Measurements from ENCODE around the gene PAK2. TPM values are rescaled to one million over a fixed set of nuclear protein-coding genes. Genes with fewer than 3 reads are reported as not detected.

PAK2 gene
- polyA plus RNA-seq, 1 of the 3 experiments (the other 2 are of a cell fraction), result 27.9 TPM

- TF ChIP-seq CTCF (IDR thresholded peaks at IDR 0.05) (no peak), FOXM1 (IDR thresholded peaks at IDR 0.05; ENCODE audit: low read depth) (no peak), RXRA (IDR thresholded peaks at IDR 0.05; ENCODE audit: borderline replicate concordance, low read depth) (no peak), NFIC (IDR thresholded peaks at IDR 0.05; ENCODE audit: borderline replicate concordance) (no peak), TEAD4 (IDR thresholded peaks at IDR 0.05; ENCODE audit: borderline replicate concordance, insufficient read depth) (no peak), RFX5 (IDR thresholded peaks at IDR 0.05; ENCODE audit: low read length) (no peak)
Measured at GRCh38 chr3:196771067-196771466, 31.4 kb downstream of the PAK2 start (continued).

- Histone ChIP-seq H3K27me3 (ENCODE audit: insufficient read depth) (no peaks in the 10 kb centered on the region), H3K4me2 (no peak overlapping the region), H3K9ac (no peak overlapping the region), H3K4me1 (ENCODE audit: control insufficient read depth in 1 of 2, insufficient read depth in 2 of 2, low read depth in 1 of 2, low read length in 1 of 2) (peaks cover 0 to 38% of the 10 kb centered on the region in 2 experiments; a peak in 1 of 4 replicates), H3F3A (replicated peaks; ENCODE audit: insufficient read depth) (peaks cover 28% of the 10 kb centered on the region), H3K27ac (ENCODE audit: low read depth in 2 of 2, low read length in 1 of 2) (no peak overlapping the region), H3K9me3 (no peaks in the 10 kb centered on the region), H2AFZ (ENCODE audit: low read depth) (no peak overlapping the region), H3K36me3 (replicated peaks in 1 of 2; ENCODE audit: control insufficient read depth in 1 of 2, insufficient read depth in 2 of 2, low read length in 1 of 2) (peaks cover 0 to 9% of the 10 kb centered on the region in 2 experiments), H3K9me2 (no peaks in the 10 kb centered on the region), H4K20me1 (ENCODE audit: insufficient read depth) (peaks cover 66% of the 10 kb centered on the region), H3K4me3 (ENCODE audit: low read depth in 2 of 2, low read length in 1 of 2) (no peak overlapping the region), H3K79me2 (ENCODE audit: insufficient read depth) (peaks cover 97% of the 10 kb centered on the region)
- DNase-seq, result no peak
- ChIA-PET POLR2A (no interaction called here), CTCF (interaction anchor here (1.1 kb wide), 1 partner anchor 96 kb away, joined by 3 read pairs; the partner anchor contains the start of gene SENP5)
- TF ChIP-seq EP300 (IDR thresholded peaks at IDR 0.05; ENCODE audit: borderline replicate concordance in 1 of 2, low read depth in 1 of 2, low read length in 1 of 2), result no peak
- TF ChIP-seq FOXJ3 (CRISPR knock-in tag; IDR thresholded peaks at IDR 0.05), result no peak
- no peak for TF ChIP-seq NRF1 (IDR thresholded peaks at IDR 0.05; ENCODE audit: low read depth, low read length)
- no peak for TF ChIP-seq ELF1 (IDR thresholded peaks at IDR 0.05)
- TF ChIP-seq MAX (IDR thresholded peaks at IDR 0.05; ENCODE audit: low read depth), result no peak
- no peak for TF ChIP-seq YY1 (IDR thresholded peaks at IDR 0.05; ENCODE audit: low read depth)
- no peak for TF ChIP-seq FOXM1 (IDR thresholded peaks at IDR 0.05; ENCODE audit: low read depth)
- TF ChIP-seq ZBTB33 (IDR thresholded peaks at IDR 0.05; ENCODE audit: borderline replicate concordance, low read depth), result no peak
- no peak for TF ChIP-seq USF1 (IDR thresholded peaks at IDR 0.05; ENCODE audit: borderline replicate concordance, low read depth)
- TF ChIP-seq EZH2phosphoT487 (IDR thresholded peaks at IDR 0.05; ENCODE audit: borderline replicate concordance, low read depth), result no peak
- no peak for TF ChIP-seq CHD2 (IDR thresholded peaks at IDR 0.05; ENCODE audit: low read length, partially characterized antibody)
- no peak for TF ChIP-seq RFX5 (IDR thresholded peaks at IDR 0.05; ENCODE audit: low read length)
- TF ChIP-seq TCF12 (IDR thresholded peaks at IDR 0.05), result no peak
- no peak for TF ChIP-seq USF2 (IDR thresholded peaks at IDR 0.05; ENCODE audit: borderline replicate concordance, low read depth, low read length)
- TF ChIP-seq PBX3 (IDR thresholded peaks at IDR 0.05), result no peak
- TF ChIP-seq POLR2AphosphoS5 (IDR thresholded peaks at IDR 0.05; ENCODE audit: low read depth, low read length), result no peak
- TF ChIP-seq JUND (IDR thresholded peaks at IDR 0.05), result no peak
- TF ChIP-seq RCOR1 (IDR thresholded peaks at IDR 0.05; ENCODE audit: low read length), result no peak
- WGBS (ENCODE audit: low lambda C conversion rate), result 82% methylated on average over 4 of the region's 4 CpGs
Measured at GRCh38 chr3:196772102-196772501, 32.4 kb downstream of the PAK2 start.
